ENCODE results near the gene FOXK1.
"Not testable (repeated sequence)": the region's sequence is repeated elsewhere in the genome, so short reads cannot be mapped to it uniquely, and the experiment has no call there.

FOXK1 gene

GRCh38 chr7:4802577-4802976 is 120.5 kb downstream of the FOXK1 start:
- not testable (repeated sequence) for DNase-seq

DNA sequence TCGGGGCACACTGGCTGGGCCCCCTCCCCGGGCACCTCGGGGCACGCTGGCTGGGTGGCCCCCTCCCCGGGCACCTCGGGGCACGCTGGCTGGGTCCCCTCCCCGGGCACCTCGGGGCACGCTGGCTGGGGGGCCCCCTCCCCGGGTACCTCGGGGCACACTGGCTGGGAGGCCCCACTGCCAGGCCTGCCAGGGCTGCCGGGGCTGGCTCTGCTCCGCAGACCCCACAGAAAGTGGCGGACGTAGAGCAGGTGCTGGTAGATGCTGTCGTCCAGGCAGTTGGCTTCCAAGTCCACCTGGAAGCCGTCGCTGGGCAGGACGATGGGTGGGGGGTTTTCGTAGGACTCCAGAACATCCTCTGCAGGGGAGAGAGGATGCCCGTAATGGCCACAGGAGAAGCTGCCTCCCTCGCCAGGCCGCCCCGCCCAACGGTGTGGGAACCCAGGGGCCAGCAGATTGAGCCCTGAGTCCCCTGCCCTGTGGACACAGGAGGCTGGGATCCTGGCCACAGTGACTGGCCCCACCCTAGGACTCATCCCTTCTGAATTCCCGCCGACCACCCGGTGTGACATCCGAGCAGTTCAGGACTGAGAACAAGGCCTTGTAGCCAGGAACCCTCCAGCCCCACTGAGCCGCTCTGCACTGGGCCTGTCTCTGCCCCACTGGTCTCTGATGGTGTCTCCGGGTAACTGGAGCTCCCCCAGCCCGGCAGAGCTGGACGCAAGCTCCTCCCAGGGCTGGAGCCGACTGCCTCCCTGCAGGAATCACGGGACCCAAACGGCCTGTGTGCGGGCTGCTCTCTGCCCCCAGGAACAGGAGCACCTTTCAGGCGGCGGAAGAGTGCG is 121.5 kb downstream of the FOXK1 start:
- DNase-seq: no peak

DNA sequence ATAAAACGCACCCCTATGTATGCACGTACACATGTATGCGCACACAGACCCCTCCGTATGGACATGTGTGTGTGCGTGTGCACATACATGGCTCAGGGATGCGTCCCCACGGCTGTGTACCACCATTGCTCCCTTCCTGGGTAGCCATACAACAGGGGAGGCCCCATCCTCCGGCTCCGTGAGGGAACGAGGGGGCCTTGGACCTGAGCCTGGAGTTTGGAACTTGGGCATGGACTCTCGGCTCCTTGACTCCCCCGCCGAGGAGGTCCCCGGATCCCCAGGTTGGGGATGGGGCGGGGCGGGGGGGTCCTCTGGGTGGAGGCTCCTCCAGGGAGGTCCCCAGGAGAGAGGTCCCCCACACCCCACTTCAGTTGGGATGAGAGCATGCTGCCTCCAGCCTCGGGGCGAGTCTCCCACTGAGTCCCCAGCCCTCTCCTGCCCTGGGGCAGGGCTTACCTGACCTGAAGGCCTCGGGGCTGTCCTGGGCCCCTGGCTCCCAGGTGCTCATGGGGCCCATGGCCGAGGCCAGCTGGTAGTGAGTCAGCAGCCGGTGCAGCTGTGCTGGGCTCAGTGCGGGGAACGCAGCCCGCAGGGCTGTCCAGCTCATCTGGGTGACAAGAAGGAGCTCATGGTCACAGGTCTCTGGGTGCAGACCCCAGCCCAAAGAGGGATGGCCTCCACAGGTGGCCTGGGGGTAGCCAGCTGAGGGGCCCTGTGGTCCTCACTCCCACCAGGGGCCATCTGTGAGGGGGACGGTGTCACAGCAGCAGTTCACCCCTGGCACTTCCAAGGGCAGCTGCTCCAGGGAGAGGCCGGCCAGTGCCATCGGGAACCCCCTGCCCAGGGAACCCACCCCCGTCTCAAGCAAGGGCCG is 123.3 kb downstream of the FOXK1 start:
- no peak for DNase-seq

- peak; percentile 44 for DNase-seq
These were observed 123.8 kb downstream of the FOXK1 start for GRCh38 chr7:4805984-4806300.

DNA sequence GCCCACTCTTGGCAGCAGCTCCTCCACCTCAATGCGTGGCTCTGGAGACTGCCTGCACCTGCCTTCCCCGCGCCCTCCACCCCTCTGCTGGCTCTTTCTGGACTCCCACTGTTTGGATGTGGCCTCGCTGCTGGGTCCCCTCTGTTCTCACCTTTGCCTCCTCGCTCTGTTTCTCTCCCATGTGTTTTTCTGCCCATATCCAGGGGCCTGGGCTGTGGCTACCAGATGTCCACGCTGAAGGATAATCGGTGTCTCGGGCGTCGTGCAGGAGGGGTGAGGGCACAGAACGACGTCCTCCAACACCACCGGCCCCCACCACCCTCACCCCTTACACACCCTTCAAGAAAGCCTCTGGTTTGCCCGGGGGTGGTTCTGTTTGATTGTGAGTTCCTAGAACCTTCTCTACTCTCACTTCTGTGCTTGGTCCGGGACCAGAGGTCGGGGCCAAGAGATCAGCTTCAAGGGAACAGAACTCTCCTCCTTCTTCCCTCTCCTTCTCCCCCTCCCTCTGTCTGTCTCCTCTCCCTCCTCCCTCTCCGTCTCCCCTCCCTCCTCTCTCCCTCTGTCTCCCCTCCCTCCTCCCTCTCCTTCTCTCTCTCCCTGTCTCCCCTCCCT is 125.0 kb downstream of the FOXK1 start:
- no peak for DNase-seq

DNA sequence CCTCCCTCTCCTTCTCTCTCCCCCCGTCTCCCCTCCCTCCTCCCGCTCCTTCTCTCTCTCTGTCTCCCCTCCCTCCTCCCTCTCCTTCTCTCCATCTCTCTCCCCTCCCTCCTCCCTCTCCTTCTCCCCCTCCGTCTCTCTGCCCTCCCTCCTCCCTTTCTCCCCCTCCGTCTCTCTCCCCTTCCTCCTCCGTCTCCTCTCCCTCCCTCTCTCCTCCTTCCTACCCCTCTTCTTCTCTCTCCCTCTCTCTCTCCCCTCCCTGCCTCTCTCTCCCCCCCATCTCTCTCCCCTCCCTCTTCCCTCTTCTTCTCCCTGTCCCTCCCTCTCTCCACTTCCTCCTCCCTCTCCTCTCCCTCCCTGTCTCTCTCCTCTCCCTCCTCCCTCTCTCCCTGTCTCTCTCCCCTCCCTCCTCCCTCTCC is 125.5 kb downstream of the FOXK1 start:
- peak; percentile 26 for DNase-seq

DNA sequence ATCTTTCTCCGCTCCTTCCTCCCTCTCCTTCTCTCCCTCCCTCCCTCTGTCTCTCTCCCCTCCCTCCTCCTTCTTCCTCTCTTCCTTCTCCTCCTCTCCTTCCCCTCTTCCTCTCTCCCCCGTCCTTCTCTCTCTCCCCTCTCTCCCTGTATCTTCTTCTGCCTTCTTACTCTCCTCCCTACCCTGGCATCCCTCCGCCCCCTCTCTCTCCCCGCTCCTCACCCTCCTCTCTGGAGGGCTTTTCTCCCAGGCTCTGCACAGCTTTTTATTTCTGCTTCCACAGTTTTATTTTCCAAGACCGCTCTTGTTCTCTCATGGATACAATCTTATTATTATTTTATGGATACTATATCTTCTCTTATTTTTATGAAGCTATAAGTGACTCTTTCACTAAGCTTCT is 125.9 kb downstream of the FOXK1 start:
- DNase-seq: no peak

- DNase-seq: no peak
These were observed 126.5 kb downstream of the FOXK1 start for GRCh38 chr7:4808565-4808964.

DNA sequence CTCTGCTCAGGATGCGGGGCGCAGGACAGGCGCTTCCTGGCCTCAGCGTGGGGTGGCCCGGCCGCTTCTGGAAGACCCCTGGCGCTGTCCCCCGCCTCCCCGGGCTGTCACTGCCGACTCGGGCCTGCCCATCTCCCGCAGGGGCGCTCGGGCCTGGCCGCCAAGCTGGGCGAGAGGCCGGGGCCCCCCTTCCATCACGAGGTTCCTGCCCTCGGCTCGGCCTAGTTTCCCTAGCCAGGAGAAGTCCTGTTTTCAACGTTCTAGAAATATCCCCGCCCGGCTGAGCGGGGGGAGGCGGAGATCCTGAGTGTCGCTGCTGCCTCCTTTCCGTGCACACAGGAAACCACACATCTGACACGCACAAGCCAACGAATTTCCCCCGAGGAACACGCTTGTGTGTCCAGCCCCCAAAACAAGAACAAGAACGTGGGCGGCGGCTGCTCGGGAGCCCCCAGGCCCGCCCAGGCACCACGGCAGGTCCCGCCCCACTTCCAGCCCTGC is 127.0 kb downstream of the FOXK1 start:
- DNase-seq: no peak

- no peak for DNase-seq
These were observed 127.6 kb downstream of the FOXK1 start for GRCh38 chr7:4809666-4810065.

GRCh38 chr7:4814433-4814832 is 132.3 kb downstream of the FOXK1 start:
- no peak for DNase-seq

- DNase-seq: no peak
These were observed 133.0 kb downstream of the FOXK1 start for GRCh38 chr7:4815121-4815520.

DNA sequence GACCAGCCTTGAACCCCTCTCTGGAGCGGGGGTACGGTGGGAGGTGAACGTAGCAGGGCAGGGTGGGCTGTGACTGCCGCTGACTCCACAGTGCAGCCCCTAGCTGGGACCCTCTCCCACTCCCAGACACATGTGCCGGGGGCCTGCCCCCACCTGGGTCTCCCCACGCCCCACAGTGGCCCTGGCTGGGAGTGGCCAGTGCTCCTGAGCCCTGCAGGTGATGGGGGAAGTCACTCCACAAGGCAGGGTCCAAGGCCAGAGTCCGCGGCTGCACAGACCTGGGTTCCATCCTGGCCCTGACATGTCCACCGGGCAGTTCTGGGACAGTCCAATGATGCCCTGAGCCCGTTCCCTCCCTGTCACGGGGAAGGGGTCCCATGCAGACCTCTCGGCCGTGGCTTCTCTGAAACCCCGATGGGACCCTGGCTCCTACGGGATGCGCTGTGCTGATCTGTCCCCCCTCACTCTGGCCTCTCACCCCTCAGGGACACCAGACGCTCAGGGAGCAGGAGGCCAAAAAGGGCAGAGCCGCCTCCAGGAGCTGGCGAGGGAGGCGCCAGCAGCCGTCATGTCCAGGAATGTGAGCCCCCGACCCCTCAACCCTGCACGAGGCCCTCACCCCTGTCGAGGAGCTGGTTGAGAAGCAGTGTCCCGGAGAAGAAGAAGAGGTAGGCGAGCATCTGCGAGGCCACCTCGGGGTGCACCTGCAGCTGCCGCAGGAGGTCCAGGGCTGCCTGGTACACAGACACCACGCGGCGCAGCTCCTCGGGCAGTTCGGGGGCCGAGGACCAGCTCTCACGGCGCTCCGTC is 133.7 kb downstream of the FOXK1 start:
- DNase-seq: no peak

DNA sequence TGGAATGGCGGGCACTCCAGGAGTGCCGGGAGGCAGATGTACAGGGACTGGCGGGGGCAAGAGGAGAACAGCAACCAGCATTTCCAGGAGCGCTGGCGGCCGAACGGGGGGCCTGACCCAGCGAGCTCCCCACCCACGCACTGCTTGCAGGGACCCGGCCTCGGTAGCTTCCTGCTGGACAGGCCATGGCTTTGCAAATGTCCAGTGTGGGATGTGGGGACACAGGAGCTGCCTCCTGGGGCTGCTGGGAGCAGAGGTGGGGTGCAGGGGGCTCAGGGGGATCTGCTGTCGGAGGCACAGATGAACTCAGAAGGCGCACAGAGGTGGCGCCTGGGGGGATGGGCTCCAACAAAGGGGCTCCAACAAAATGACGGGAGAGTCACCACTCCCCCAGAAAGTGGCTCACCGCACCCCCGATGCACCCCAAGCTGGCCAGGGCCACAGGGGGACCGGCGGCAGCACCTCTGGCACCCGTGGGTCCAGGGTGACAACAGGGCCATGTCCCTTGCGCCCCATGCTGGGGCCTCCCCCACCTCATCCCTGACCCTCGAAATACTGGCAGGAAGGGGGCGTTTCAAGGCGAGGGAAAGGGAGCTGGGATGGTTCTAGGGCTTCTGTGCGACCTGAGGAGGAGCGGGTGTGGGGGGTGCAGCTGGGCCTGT is 134.5 kb downstream of the FOXK1 start:
- DNase-seq: no peak

- no peak for DNase-seq
These were observed 135.2 kb downstream of the FOXK1 start for GRCh38 chr7:4817178-4817901.

- no peak for DNase-seq
These were observed 136.1 kb downstream of the FOXK1 start for GRCh38 chr7:4818000-4818794.

GRCh38 chr7:4819560-4820404 is 137.7 kb downstream of the FOXK1 start:
- DNase-seq: no peak

DNA sequence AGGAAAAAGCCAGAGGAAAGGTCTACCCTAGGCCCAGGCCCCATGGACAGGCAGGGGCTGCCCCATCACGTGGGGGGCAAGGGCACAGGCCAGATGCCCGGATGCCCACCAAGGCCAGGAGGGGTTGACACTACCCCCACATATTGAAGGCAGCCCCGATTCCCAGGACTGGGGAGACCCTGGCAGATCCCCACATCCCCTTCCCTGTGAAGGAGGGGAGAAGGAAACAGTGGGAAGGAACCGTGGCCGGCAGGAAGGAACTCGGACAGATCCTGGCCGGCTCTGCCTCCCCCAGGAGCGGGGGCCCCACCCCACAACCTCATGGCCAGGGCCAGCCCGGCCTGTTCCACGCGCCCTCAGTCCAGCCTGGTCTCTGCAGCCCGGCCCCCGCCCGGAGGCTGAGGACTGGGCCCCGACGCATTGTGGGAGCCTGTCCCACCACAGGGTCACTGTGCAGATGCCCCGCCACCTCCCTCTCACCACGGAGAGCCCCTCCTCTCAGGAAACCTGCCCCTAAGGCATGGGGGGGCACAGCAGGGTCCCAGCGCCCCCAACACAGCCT is 138.4 kb downstream of the FOXK1 start:
- DNase-seq: no peak

Data from NCI-H2171 treated with DMSO at 0.1 percent for 48 hours (cell line).